Stimulated activated CD4-positive, alpha-beta T cell treated with anti-CD3 and anti-CD28 coated beads, TNF-alpha, amount 100 ng/mL, for 4 hours (primary cell): ENCODE measurements around the gene EAF2.
"Not testable (repeated sequence)": the region's sequence is repeated elsewhere in the genome, so short reads cannot be mapped to it uniquely, and the experiment has no call there.

Experiments used
- DNase-seq, 3 experiments: peaks; one replicate each; pipeline ENCODE4 v3.0.0-alpha.2; 2020; ENCODE audit warnings: low read depth in 3 of 3

The EAF2 gene

DNA sequence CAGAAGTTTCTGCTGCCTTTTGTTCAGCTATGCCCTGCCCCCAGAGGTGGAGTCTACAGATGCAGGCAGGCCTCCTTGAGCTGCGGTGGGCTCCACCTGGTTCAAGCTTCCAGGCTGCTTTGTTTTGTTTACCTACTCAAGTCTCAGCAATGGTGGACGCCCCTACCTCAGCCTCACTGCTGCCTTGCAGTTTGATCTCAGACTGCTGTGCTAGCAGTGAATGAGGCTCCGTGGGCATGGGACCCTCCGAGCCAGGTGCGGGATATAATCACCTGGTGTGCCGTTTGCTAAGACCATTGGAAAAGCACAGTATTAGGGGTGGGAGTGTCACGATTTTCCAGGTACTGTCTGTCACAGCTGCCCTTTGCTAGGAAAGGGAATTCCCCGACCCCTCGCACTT lies 28.2 kb downstream of the EAF2 start:
- not testable (repeated sequence) for DNase-seq

GRCh38 chr3:121863801-121864200 lies 28.8 kb downstream of the EAF2 start:
- no peak for DNase-seq

DNA sequence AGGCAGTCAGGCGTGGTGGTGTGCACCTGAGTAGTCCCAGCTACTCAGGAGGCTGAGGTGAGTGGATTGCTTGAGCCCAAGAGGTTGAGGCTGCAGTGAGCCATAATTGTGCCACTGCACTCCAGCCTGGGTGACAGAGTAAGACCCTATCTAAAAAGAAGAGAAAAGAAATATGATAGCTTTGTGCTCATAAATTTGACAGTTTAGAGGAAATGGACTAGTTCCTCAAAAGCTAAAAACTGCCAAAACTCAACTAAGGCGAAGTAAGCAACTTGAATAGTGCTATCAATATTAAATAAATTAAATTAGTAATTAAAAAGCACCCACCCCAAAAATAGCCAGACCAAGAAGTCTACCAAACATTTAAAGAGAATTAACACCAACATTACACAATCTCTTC lies 34.7 kb downstream of the EAF2 start:
- no peak for DNase-seq

GRCh38 chr3:121870717-121871116 lies 35.7 kb downstream of the EAF2 start:
- no peak for DNase-seq

DNA sequence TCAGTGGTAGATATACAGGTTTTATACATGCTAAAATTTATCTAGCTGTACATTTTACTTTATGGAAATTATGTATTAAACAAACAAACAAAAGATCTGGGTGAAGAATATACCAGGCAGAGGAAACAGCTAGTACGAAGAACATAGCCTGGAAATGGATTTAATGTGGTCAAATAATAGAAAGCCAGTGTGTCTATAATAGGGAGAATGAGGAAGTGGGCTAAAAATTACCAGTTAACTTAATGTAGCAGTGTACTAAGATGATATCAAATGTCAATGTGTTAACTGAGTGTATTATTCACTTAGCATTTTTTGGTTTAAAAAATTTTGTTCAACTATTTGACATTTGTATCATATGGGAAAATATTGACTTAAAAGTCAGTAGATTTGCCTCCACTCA lies 36.4 kb downstream of the EAF2 start:
- no peak for DNase-seq

GRCh38 chr3:121878411-121878810 lies 43.4 kb downstream of the EAF2 start:
- DNase-seq = no peak

- no peak for DNase-seq
Observed at GRCh38 chr3:121883507-121883906, 48.5 kb downstream of the EAF2 start.

DNA sequence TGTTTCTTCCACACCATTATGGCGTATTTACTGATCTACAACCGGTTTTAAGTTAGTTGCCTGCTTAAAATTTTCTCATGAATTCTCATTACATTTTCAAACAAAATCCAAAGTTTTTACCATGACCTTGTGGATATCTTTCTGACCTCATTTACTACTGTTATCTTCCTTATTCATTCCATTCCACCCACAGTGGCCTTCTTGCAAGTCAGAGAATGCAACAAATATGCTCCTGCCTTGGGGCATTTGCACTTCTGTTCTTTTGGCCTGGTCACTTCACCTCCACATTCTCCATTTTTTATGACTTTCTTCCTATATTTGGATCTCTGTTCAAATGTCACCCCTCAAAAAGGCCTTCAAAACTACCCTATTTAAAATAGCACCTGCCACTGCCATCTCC lies 50.4 kb downstream of the EAF2 start:
- no peak for DNase-seq

DNA sequence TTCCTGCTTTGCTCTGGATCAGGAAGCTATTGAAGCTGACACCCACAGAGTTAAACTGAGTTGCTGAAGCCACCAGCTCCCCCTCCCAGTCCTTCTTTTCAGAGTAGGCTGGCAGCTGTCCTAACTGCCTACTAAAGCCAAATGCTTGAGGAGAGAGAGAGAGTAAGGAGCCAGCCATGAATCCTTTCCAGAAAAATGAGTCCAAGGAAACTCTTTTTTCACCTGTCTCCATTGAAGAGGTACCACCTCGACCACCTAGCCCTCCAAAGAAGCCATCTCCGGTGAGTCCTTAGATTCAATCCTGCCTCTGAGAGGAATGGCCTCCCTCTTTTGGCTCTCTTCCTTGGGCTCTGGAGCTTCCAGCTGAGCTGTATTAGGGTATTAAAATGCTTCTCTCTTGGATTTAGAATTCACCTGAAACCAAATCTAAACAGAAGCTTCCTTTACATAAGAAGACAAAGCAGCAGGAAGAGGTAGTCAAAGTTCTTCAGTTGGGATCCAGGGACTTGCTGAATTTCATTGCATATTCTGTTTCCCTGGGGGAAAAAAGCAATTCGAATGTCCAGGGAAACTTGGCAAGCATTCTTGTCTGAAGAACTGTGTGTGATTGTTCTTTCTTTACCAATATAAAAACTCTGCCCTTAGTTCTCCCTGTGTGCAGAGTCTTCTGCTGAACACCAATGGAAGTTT lies 59.4 kb downstream of the EAF2 start, which contains the start of gene SLC15A2:
SLC15A2 (plus strand) TSS at position 101 of the 690 bp plus-strand sequence; CDS start at position 177, 76 bp downstream.
- DNase-seq = no peak

- DNase-seq = no peak
Observed at GRCh38 chr3:121895121-121895520, 60.1 kb downstream of the EAF2 start.

GRCh38 chr3:121895736-121896135 lies 60.7 kb downstream of the EAF2 start:
- DNase-seq = no peak

GRCh38 chr3:121896823-121897222 lies 61.8 kb downstream of the EAF2 start:
- DNase-seq = no peak

GRCh38 chr3:121897296-121897695 lies 62.3 kb downstream of the EAF2 start:
- DNase-seq = no peak

GRCh38 chr3:121913305-121913990 lies 78.4 kb downstream of the EAF2 start:
- DNase-seq = no peak

GRCh38 chr3:121914081-121914998 lies 79.3 kb downstream of the EAF2 start:
- no peak for DNase-seq

GRCh38 chr3:121916189-121916588 lies 81.2 kb downstream of the EAF2 start:
- DNase-seq = no peak

DNA sequence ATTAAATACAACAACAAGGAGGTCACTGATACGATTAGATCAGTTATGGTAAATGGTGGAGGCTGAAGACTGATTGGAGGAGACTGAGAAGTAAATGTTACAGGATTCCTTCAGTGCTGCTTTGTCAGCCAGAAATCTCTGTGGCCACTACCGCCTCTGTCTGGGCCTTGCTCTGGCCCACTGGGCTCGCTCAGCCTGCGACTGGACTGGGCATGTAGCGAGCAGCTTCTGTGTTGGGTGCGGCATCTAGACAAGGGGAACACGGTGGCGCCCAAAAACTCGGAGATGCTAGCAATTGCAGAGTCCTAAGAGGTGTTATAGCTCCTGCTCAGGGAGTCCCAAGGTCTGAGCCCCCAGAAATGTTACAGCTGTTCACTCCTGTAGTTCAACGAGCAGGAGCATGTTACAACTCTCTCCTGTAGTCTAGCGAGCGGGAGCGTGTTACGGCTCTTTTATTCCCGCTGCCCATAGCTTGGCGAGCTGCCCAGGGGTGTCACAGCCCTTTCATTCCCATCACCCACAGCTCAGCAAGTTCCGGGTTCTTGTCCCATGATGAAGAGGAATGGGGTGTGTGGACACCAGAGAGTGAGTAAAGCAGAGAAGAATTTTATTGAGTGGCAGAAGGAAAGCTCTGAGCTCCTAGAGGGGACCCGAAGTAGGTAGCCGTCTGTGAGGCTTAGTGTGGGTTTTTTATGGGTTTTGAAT lies 83.9 kb downstream of the EAF2 start:
- no peak for DNase-seq

DNA sequence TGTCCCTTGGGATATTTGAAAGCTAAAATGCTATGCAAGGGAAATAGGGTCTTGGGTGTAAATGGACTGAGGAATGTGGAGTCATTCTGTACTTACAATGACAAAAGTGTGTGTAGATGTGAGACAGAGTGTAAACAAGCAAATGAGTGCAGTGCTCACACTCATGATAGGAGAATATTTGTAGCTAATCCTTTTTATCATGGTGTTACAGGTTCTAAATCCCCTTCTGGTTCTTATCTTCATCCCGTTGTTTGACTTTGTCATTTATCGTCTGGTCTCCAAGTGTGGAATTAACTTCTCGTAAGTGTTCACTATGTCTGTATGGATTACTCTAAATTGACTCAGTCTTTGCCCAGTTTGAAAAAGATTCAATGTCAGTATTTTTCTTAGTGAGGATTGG lies 89.7 kb downstream of the EAF2 start:
- DNase-seq = no peak

- DNase-seq = no peak
Observed at GRCh38 chr3:121926380-121926779, 91.4 kb downstream of the EAF2 start.
